Omental fat pad (tissue), 4 donors: ENCODE results near the gene PRC1. TPM values are rescaled to one million over a fixed set of nuclear protein-coding genes. Genes with fewer than 3 reads are reported as not detected.

ENCODE experiments used
- ATAC-seq: fragments of 150-250 bp; one replicate; pipeline ENCODE4 v1.9.1; 2016; ENCODE audit warnings: mild to moderate bottlenecking, moderate library complexity; ENCODE audit not compliant: low FRiP score
- DNase-seq: peaks from one replicate; pipeline ENCODE4 v3.0.0-alpha.2; 2019; ENCODE audit warnings: low spot score
- CTCF ChIP-seq, 3 donors: fragments of 450-650 bp; IDR thresholded peaks; one replicate each; pipeline ENCODE4 v1.5.1; 2016 to 2017; ENCODE audit warnings: antibody characterized with exemption in 3 of 3, mild to moderate bottlenecking in 3 of 3, moderate library complexity in 2 of 3
- total RNA-seq, 4 donors: library from RNA; depleted of rRNA; stranded (reverse); fragments of >200 nt; gene quantifications; one replicate each; pipeline ENCODE4 v1.1.0, GENCODE V29; 2016

PRC1 gene
- total RNA-seq, 4 donors from 2014 or later, result 3.5 to 26.2 (median 11.9) TPM

DNA sequence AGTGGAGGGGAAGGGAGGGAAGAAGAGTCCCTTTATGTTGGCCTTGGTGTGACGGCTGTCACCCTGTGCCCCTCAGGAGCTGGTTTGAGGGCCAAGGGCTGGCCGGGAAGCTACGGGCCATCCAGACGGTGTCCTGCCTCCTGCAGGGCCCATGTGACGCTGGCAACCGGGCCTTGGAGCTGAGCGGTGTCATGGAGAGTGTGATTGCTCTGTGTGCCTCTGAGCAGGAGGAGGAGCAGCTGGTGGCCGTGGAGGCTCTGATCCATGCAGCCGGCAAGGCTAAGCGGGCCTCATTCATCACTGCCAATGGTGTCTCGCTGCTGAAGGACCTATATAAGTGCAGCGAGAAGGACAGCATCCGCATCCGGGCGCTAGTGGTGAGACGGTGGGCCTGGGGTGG, 47.8 kb downstream of the PRC1 start:
- no peak for ATAC-seq
- no peak for TF ChIP-seq CTCF (IDR thresholded peaks at IDR 0.05)
- no peak for DNase-seq

GRCh38 chr15:90945091-90945490, 49.2 kb downstream of the PRC1 start:
- no peak for ATAC-seq
- no peak for DNase-seq
- TF ChIP-seq CTCF (IDR thresholded peaks at IDR 0.05), result no peak

DNA sequence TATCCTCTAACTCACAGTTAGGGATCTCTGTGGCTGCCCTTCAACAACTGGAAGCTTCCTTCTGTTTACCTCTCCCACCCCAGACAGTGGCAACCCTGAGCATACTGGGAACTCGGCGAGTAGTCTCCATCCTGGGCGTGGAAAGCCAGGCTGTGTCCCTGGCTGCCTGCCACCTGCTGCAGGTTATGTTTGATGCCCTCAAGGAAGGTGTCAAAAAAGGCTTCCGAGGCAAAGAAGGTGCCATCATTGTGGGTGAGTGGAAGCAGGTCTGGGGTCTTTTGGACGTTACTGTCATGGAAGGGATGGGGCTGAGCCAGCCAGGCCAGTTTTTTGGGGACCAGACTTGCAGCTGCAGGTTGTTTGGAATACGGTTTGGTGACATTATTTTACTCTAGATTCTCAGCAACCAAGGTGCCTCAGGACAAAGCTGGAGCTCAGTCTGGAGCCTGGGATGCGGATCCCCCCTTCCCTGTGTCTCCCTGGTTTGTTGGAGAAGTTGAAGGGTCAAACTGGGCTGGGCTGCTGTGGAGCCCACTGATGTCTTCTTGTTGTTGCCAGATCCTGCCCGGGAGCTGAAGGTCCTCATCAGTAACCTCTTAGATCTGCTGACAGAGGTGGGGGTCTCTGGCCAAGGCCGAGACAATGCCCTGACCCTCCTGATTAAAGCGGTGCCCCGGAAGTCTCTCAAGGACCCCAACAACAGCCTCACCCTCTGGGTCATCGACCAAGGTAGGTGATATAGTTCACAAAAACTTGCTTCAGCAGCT, 51.8 kb downstream of the PRC1 start:
- TF ChIP-seq CTCF (IDR thresholded peaks at IDR 0.05), result no peak
- DNase-seq, result no peak
- ATAC-seq, result no peak

GRCh38 chr15:90941038-90941437, 53.3 kb downstream of the PRC1 start:
- DNase-seq (no peak), ATAC-seq (no peak)
- no peak for TF ChIP-seq CTCF (IDR thresholded peaks at IDR 0.05)

DNA sequence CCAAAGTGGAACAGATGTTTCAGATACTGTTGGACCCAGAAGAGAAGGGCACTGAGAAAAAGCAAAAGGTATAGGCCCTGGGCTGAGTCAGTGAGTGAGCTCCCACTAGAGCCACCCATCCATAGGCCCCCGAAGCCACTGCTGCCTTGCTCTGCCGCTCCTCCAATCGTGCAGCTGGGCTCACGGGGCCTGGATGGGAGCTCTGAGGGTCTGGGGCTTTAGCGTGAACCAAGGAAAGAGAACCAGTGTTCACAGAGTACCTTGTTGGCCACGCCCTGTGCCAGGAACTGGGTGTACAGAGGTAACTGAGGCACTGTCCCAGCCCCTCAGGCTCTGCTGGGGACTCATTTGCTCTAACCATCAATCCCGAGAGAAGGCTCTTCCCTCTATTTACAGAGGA, 54.6 kb downstream of the PRC1 start:
- no peak for ATAC-seq
- DNase-seq, result no peak
- TF ChIP-seq CTCF (IDR thresholded peaks at IDR 0.05), result no peak

GRCh38 chr15:90938261-90938660, 56.1 kb downstream of the PRC1 start:
- ATAC-seq, result no peak
- no peak for TF ChIP-seq CTCF (IDR thresholded peaks at IDR 0.05)
- DNase-seq, result no peak

DNA sequence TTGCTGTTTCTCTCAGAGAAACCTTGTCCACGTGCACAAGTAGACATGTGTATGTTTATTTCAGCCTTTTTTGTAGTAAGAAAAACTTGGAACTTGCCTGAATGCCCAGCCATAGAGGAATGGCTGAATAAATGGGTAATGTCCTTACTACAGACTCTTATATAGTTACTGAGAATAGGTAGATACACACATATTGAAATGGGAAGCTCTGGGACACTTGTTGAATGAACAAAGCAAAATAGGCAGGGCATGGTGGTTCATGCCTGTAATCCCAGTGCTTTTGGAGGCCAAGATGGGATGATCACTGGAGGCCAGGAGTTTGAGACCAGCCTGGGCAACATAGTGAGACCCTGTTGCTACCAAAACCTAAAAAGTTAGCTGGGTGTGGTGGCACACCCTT, 57.5 kb downstream of the PRC1 start:
- no peak for TF ChIP-seq CTCF (IDR thresholded peaks at IDR 0.05)
- DNase-seq (no peak), ATAC-seq (no peak)
